ENCODE results near the gene OSM.

- TF ChIP-seq CTCF (tag by site-specific recombination; IDR thresholded peaks at IDR 0.05), result no peak
- TF ChIP-seq PBX3 (CRISPR knock-in tag; IDR thresholded peaks at IDR 0.05), result no peak
- no peak for TF ChIP-seq ZNF292 (tag by site-specific recombination; IDR thresholded peaks at IDR 0.05; ENCODE audit: borderline replicate concordance, low read depth)
- no peak for TF ChIP-seq ZNF274 (IDR thresholded peaks at IDR 0.05; ENCODE audit: low read length)
- TF ChIP-seq ZNF274 (tag by site-specific recombination; IDR thresholded peaks at IDR 0.05; ENCODE audit: borderline replicate concordance), result no peak
- no peak for TF ChIP-seq SP2 (tag by site-specific recombination; IDR thresholded peaks at IDR 0.05)
- no peak for TF ChIP-seq ZNF830 (tag by site-specific recombination; IDR thresholded peaks at IDR 0.05; ENCODE audit: low read depth)
Measured at GRCh38 chr22:30232716-30233218, 33.9 kb downstream of the OSM start.
